ENCODE measurements around the gene LARGE2.

DNA sequence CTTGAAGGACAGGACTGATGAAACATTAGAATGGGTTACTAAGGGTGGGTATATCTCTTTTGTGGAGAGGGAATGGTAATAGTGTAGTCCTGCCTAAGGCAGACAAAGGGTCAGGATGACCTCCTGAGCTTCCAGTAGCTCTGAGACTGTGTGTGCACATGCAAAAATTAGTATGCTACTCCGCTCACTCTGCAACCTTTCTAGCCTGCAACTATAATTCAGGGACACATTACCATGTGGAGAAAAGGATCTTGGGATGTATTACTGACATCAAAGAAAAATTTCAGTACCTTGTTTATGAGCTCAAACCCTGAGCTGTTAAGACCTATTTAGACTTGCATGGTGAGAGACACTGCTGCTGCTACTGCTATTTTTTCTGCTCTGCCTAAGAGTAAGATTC is 25.4 kb downstream of the LARGE2 start:
- no peak for TF ChIP-seq POLR2A (IDR thresholded peaks at IDR 0.05)
- TF ChIP-seq, protein P1, sequence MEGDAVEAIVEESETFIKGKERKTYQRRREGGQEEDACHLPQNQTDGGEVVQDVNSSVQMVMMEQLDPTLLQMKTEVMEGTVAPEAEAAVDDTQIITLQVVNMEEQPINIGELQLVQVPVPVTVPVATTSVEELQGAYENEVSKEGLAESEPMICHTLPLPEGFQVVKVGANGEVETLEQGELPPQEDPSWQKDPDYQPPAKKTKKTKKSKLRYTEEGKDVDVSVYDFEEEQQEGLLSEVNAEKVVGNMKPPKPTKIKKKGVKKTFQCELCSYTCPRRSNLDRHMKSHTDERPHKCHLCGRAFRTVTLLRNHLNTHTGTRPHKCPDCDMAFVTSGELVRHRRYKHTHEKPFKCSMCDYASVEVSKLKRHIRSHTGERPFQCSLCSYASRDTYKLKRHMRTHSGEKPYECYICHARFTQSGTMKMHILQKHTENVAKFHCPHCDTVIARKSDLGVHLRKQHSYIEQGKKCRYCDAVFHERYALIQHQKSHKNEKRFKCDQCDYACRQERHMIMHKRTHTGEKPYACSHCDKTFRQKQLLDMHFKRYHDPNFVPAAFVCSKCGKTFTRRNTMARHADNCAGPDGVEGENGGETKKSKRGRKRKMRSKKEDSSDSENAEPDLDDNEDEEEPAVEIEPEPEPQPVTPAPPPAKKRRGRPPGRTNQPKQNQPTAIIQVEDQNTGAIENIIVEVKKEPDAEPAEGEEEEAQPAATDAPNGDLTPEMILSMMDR (IDR thresholded peaks at IDR 0.05 in 4 of 5, conservative IDR thresholded peaks at IDR 0.05 in 1 of 5), result no peak

Measured in gastrocnemius medialis (tissue), 4 donors.